22Rv1 (cell line): ENCODE measurements around the gene MYH6.

ENCODE experiments used
- CTCF ChIP-seq: fragments of 450-650 bp; IDR thresholded peaks from 2 replicates; pipeline ENCODE4 v1.5.1; 2017; ENCODE audit warnings: mild to moderate bottlenecking
- ZFX ChIP-seq: fragments of 450-650 bp; IDR thresholded peaks from 2 replicates; pipeline ENCODE4 v1.6.1; 2017; ENCODE audit warnings: antibody characterized with exemption, borderline replicate concordance

- TF ChIP-seq CTCF (no peak), ZFX (no peak)
Measured at GRCh38 chr14:23376482-23377197, 31.4 kb downstream of the MYH6 start, which contains the start of gene CMTM5.
